ENCODE data around the gene CEACAM19.
"Not testable (repeated sequence)": the region's sequence is repeated elsewhere in the genome, so short reads cannot be mapped to it uniquely, and the experiment has no call there.

The CEACAM19 gene, protein sequence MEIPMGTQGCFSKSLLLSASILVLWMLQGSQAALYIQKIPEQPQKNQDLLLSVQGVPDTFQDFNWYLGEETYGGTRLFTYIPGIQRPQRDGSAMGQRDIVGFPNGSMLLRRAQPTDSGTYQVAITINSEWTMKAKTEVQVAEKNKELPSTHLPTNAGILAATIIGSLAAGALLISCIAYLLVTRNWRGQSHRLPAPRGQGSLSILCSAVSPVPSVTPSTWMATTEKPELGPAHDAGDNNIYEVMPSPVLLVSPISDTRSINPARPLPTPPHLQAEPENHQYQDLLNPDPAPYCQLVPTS

DNA sequence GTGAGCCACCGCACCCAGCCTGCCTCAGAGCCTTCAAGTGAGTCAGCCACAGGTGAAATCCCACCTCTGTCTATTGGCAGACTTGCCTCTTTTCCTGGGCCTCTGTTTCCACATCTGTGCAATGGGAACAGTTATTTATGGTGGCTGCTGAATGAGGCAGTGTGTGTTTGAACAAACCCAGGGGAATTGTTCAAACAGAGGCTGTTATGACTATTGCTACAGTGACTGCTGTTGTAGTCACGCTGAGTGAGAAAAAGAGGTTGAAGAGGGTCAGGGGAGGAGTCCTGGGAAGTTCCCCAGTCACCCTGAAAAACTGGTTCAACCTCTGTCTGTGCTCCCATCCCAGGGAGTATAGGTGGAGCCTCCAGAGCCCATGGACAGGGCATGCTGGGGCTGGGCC is at the start of gene CEACAM19:
Gene CEACAM19 (plus strand): TSS at position 83 of the 400 bp plus-strand sequence. CDS start 450 bp downstream, outside the sequence.
- no peak within 1 kb of the TSS for H3K27ac Mint-ChIP-seq
- no peaks in the 10 kb centered on the region for H3K36me3 Mint-ChIP-seq
- H3K27me3 Mint-ChIP-seq = no peaks in the 10 kb centered on the region
- no peaks in the 10 kb centered on the region for H3K9me3 Mint-ChIP-seq (ENCODE audit: low read depth)
- no peak within 1 kb of the TSS for H3K4me3 Mint-ChIP-seq
- no peaks in the 10 kb centered on the region for H3K4me1 Mint-ChIP-seq (ENCODE audit: low read depth)

DNA sequence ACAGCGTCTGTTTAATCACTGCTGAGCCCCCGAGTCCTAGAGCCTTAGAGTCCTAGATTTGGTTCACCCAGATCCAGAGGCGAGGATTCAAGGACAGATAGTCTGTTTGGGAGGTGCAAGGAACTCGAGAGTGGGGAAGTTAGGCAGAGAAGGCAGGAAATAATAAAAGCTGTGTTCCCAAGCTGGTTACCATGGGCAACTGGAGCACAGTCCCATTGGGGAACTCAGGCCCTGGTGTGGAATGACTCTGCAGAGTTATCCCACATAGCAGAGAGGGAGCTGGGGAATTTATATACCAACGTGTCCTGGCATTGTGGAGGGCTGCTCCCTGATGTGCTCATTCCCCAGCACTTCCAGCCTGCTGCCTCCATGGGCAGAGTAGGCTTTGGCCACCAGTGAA is 48.2 kb upstream of the CEACAM19 start:
- Mint-ChIP-seq H3K27ac (no peak overlapping the region), H3K36me3 (no peaks in the 10 kb centered on the region), H3K27me3 (peaks cover 2% of the 10 kb centered on the region), H3K9me3 (ENCODE audit: low read depth) (no peaks in the 10 kb centered on the region), H3K4me3 (no peak overlapping the region), H3K4me1 (ENCODE audit: low read depth) (no peaks in the 10 kb centered on the region)

DNA sequence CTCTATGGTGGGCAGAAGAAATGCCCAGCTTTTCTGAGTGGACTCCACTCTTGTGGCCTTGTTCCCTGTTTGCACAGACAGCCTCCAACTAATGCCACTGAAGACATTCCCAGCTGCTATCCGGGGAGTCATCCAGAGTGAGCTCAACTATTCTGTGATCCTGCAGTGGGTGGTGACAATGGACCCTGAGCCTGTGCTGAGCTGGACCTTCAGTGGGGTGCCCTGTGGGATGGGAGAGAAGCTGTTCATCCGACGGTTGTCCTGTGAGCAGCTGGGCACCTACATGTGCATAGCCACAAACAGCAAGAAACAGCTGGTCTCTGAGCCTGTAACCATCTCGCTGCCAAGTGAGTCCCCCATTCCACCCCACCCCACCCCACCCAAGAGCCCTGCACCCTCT is 47.7 kb upstream of the CEACAM19 start:
- Mint-ChIP-seq H3K4me1 (ENCODE audit: low read depth) (no peaks in the 10 kb centered on the region), H3K27me3 (peaks cover 3% of the 10 kb centered on the region), H3K36me3 (no peaks in the 10 kb centered on the region), H3K27ac (no peak overlapping the region), H3K4me3 (no peak overlapping the region), H3K9me3 (ENCODE audit: low read depth) (no peaks in the 10 kb centered on the region)

DNA sequence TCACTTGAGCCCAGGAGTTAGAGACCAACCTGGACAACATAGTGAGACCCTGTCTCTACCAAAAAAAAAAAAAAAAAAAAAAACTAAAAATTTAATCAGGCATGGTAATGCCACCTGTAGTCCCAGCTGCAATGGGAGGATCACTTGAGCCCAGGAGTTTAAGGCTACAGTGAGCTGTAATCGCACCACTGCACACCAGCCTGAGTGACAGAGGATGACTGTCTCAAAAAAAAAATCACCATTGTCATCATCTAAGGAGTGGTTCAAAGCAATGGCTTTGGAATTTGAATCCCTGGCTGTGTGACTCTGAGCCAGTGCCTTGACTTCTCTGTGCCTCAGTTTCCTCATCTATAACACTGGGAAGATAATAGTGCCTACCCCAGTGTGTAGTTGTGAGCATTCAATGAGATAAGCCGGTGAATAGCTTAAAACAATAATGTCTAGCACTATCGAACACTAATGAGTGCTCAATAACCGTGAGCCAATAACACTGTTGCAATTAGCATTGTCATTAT is 46.4 kb upstream of the CEACAM19 start:
- Mint-ChIP-seq H3K4me3 (no peak overlapping the region), H3K27me3 (peaks cover 6% of the 10 kb centered on the region)

DNA sequence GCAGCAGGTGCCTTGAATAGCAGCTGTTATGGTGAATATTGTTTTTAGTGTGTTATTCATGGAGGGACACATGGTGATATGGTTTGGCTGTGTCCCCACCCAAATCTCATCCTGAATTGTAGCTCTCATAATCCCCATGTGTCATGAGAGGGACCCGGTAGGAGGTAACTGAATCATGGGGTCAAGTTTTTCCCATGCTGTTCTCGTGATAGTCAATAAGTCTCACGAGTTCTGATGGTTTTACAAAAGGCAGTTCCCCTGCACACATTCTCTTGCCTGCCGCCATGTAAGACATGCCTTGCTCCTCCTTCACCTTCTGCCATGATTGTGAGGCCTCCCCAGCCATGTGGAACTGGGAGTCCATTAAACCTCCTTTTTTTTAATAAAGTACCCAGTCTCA is 45.6 kb upstream of the CEACAM19 start:
- not testable (repeated sequence) for H3K27ac Mint-ChIP-seq; H3K27me3 Mint-ChIP-seq; H3K4me1 Mint-ChIP-seq (ENCODE audit: low read depth)

More for the DNA sequence above, 46.4 kb upstream of the CEACAM19 start:
- Mint-ChIP-seq H3K9me3 (ENCODE audit: low read depth) (no peaks in the 10 kb centered on the region), H3K27ac (no peak overlapping the region), H3K4me1 (ENCODE audit: low read depth) (no peaks in the 10 kb centered on the region), H3K36me3 (no peaks in the 10 kb centered on the region)

DNA sequence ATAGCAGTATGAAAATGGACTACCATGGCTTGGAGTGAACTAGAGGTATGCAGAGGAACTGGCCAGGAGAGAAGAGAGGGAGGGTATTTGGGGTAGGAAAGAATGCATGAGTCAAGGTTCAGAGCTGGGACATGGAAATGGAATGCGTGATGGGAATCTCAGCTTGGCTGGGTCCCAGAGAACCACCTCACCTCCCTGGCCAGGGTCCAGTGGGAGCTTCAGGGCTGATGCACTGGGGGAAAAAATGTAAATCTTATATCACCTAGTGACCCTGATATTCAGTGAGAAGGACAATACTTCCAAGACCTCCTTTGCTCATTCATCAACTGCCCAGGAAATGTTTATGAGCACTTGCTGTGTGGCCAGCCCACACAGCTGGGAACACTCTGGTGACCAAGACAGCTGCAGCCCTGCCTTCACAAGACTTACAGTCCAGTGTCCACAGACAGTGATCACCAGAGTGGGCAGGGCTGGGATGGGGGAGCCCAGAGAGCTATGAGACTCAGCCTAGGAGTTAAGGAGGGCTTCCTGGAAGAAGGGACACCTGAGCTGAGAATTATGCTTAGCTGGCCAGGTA is 45.1 kb upstream of the CEACAM19 start:
- Mint-ChIP-seq H3K27ac (no peak overlapping the region), H3K4me3 (no peak overlapping the region), H3K27me3 (peaks cover 6% of the 10 kb centered on the region), H3K4me1 (ENCODE audit: low read depth) (no peaks in the 10 kb centered on the region), H3K9me3 (ENCODE audit: low read depth) (no peaks in the 10 kb centered on the region), H3K36me3 (no peaks in the 10 kb centered on the region)

More for the DNA sequence above, 45.6 kb upstream of the CEACAM19 start:
- H3K4me3 Mint-ChIP-seq; H3K36me3 Mint-ChIP-seq; H3K9me3 Mint-ChIP-seq (ENCODE audit: low read depth): not testable (repeated sequence)

DNA sequence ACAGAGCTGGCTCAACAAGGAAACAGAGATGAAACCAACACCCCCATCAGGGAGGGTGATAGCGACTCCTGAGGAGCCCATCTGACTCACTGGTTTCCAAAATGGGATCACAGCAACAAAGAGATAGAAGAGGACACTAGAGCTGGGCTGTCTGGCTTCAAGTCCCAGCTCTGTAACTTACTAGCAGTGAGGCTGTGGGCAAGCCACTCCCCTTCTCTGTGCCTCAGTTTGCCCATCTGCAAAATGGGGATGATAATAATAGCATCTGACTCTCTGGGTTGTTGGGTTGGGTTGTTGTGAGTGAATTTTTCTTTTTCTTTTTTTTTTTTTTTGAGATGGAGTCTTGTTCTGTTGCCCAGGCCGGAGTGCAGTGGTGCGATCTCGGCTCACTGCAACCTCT is 43.7 kb upstream of the CEACAM19 start:
- H3K27me3 Mint-ChIP-seq = peaks cover 6% of the 10 kb centered on the region
- H3K4me1 Mint-ChIP-seq (ENCODE audit: low read depth) = no peaks in the 10 kb centered on the region
- no peak overlapping the region for H3K27ac Mint-ChIP-seq
- no peaks in the 10 kb centered on the region for H3K36me3 Mint-ChIP-seq
- no peaks in the 10 kb centered on the region for H3K9me3 Mint-ChIP-seq (ENCODE audit: low read depth)
- no peak overlapping the region for H3K4me3 Mint-ChIP-seq

DNA sequence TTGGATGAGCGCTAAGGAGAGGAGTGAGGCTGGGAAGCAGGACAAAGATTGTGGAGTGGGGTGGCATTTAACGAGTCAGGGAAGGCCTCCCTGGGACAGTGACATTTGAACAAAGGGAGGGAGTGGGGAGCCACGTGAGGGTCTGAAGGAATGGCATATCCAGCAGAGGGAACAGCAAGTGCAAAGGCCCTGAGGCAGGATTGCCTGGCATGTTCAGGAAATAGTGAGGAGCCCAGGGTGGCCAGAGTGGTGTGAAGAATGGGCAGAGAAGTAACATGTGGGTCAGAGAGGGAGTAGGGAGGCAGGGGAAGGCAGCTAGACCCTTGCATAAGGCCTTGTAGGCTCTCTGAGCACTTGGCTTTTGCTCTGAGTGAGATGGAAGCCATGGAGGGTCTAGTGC is 42.5 kb upstream of the CEACAM19 start:
- no peak overlapping the region for H3K27ac Mint-ChIP-seq
- H3K27me3 Mint-ChIP-seq = peaks cover 6% of the 10 kb centered on the region
- H3K4me1 Mint-ChIP-seq (ENCODE audit: low read depth) = no peaks in the 10 kb centered on the region
- H3K9me3 Mint-ChIP-seq (ENCODE audit: low read depth) = no peaks in the 10 kb centered on the region
- H3K4me3 Mint-ChIP-seq = no peak overlapping the region
- H3K36me3 Mint-ChIP-seq = no peaks in the 10 kb centered on the region

DNA sequence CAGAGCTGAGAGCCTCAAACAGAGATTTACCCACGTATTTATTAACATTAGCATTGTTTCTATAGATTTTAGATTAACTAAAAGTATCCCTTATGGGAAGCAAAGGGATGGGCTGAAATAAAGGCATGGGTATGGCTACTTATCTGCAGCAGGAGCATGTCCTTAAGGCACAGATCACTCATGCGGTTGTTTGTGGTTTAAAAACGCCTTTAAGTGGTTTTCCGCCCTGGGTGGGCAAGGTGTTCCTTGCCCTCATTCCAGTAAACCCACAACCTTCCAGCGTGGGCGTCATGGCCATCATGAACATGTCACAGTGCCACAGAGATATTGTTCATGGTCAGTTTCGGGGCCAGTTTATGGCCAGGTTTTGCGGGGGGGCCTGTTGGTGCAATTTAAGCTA is 39.7 kb upstream of the CEACAM19 start:
- H3K27me3 Mint-ChIP-seq; H3K27ac Mint-ChIP-seq; H3K36me3 Mint-ChIP-seq; H3K9me3 Mint-ChIP-seq (ENCODE audit: low read depth); H3K4me3 Mint-ChIP-seq; H3K4me1 Mint-ChIP-seq (ENCODE audit: low read depth): not testable (repeated sequence)

DNA sequence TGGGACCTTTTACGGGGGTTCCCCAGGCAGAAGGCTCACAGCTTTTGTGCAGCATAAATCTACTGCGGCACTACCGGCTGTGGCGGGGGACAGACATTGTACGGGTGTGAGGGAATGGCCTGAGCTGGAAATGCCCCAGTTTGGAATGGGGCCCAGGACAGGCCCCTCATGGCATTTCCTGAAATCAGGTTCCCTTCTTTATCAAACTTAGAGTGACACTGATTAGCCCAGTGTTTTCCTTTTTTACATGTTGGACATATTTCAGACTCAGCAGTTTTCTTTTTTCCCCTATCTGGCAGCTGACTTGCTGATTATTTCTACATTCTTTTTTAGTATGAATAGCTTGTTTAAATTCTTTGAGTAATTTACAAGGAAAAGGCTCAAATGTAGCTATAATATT is 37.2 kb upstream of the CEACAM19 start:
- not testable (repeated sequence) for H3K9me3 Mint-ChIP-seq (ENCODE audit: low read depth); H3K4me3 Mint-ChIP-seq; H3K27ac Mint-ChIP-seq; H3K36me3 Mint-ChIP-seq; H3K4me1 Mint-ChIP-seq (ENCODE audit: low read depth); H3K27me3 Mint-ChIP-seq

DNA sequence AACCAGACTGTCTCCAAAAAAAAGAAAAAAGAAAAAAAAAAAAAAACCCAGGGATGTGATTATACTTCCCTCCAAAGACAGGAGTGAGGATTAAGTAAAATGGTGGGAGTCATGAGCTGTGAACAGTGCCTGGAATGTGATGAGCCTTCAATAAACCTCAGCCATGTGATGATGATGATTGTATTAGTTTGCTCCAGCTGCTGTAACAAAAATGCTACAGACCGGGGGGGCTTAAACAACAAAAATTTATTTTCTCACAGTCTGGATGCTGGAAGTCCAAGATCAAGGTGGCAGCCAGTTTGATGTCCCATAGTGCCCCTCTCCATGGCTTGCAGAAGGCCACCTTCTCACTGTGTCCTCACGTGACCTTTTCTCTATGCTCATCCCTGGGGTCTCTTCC is 36.5 kb upstream of the CEACAM19 start:
- no peak overlapping the region for H3K27ac Mint-ChIP-seq
- H3K36me3 Mint-ChIP-seq = peaks cover 3% of the 10 kb centered on the region
- peaks cover 4% of the 10 kb centered on the region for H3K27me3 Mint-ChIP-seq
- no peaks in the 10 kb centered on the region for H3K4me1 Mint-ChIP-seq (ENCODE audit: low read depth)
- no peaks in the 10 kb centered on the region for H3K9me3 Mint-ChIP-seq (ENCODE audit: low read depth)
- H3K4me3 Mint-ChIP-seq = no peak overlapping the region

DNA sequence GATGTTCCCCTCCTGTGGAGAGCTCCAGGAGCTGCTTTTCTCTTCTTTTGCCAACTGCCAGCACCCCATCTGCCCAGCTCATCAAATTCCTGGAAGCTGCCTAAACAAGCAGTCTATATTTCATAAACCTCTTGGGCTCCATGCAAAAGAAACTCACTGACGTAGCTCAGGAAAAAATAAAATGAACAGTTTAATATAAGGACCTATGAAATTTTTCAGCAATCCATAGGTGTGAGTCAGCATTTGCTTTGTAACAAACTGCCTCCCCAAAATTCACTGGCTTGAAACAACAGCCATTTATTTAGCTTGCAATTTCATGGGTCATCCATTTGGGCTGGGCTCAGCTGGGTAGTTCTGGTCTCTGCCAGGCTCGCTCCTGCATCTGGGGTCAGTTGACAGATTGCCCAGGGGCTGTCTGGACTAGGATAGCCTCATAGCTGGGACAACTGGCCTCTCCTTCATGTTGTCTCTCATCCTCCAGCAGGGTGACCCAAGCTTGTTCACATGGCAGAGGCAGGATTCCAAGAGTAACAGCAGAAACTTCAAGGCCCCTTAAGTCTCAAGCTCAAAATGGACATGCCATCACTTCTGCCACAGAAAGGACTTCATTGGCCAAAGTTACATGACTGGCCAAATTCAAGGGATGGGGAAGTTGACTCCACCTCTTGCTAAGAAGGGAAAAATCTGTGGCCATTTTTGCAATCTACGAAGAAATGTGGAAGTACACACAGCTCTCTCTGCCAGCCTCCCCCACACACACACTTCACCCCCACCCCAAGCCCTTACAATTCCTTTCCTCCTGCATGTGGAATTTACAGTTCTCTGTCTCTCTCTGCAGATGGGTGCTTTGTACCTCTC is 35.5 kb upstream of the CEACAM19 start:
- peaks cover 4% of the 10 kb centered on the region for H3K27me3 Mint-ChIP-seq
- H3K27ac Mint-ChIP-seq = no peak overlapping the region
- no peaks in the 10 kb centered on the region for H3K4me1 Mint-ChIP-seq (ENCODE audit: low read depth)
- H3K36me3 Mint-ChIP-seq = peaks cover 3% of the 10 kb centered on the region
- no peaks in the 10 kb centered on the region for H3K9me3 Mint-ChIP-seq (ENCODE audit: low read depth)
- no peak overlapping the region for H3K4me3 Mint-ChIP-seq

DNA sequence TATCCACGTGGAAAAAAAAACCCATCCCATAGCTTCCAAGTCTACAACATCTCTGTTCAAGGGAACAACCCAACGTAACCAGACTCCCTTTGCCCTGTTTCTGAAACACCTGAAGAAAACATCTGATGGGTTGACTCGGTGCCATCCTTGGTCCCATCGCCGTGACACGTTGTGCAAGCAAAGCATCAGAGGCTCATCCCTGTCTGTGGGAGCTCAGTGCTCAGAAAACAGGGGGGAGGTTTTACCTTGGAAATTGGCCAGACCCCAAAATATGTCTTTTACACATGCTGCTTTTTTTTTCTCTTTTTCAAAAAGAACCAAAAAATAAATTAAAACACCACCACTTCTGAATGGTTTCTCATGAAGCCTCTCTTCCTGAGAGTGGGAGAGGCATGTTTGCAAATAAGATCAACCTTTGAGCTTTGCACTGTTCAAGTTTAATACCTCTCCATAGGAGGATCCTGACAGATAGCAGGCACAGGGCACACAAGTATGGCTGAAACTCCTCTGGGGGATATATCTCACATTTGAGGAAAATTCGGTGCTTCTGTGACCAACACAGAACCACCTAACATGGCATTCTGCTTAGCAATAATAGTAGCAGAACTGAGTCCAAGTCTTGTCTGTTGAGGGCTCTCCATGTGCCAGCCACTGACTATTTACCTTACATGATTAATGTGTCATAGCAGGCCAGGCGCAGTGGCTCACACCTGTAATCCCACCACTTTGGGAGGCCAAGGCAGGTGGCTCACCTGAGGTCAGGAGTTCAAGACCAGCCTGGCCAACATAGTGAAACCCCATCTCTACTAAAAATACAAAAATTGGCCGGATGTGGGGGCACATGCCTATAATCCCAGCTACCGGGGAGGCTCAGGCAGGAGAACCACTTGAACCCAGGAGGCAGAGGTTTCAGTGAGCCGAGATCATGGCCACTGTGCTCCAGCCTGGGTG is 34.6 kb upstream of the CEACAM19 start:
- Mint-ChIP-seq H3K36me3 (peaks cover 3% of the 10 kb centered on the region), H3K4me3 (no peak overlapping the region), H3K27me3 (peaks cover 4% of the 10 kb centered on the region), H3K27ac (no peak overlapping the region), H3K4me1 (ENCODE audit: low read depth) (no peaks in the 10 kb centered on the region), H3K9me3 (ENCODE audit: low read depth) (no peaks in the 10 kb centered on the region)

DNA sequence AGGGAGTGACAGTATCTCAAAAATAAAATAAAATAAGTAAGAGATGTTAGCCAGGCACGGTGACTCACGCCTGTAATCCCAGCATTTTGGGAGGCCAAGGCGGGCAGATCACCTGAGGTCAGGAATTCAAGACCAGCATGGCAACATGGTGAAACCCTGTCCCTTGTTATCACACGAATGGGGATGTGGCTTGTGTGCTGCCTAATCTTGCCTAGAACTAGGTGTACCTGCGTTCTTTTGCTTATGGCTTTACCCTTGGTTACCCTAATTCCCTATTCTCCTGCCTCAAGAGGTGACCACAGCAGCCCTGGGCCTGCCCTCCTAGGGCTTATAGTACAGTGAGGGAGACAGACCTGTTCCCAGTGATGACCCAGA is 33.9 kb upstream of the CEACAM19 start:
- Mint-ChIP-seq H3K27ac (no peak overlapping the region), H3K4me3 (no peak overlapping the region), H3K36me3 (peaks cover 3% of the 10 kb centered on the region), H3K9me3 (ENCODE audit: low read depth) (no peaks in the 10 kb centered on the region), H3K4me1 (ENCODE audit: low read depth) (no peaks in the 10 kb centered on the region), H3K27me3 (peaks cover 4% of the 10 kb centered on the region)
